ENCODE data around the gene FOXA1.

- TF ChIP-seq CTCF (conservative IDR thresholded peaks at IDR 0.05; ENCODE audit: low read depth, low read length) (no peak), RAD21 (IDR thresholded peaks at IDR 0.05; ENCODE audit: low read length) (no peak), POLR2A (IDR thresholded peaks at IDR 0.05; ENCODE audit: low read depth, low read length) (no peak)
Observed at GRCh38 chr14:37590428-37591139, 4.5 kb downstream of the FOXA1 start.
